Measurements from ENCODE around the gene ELOVL5.

DNA sequence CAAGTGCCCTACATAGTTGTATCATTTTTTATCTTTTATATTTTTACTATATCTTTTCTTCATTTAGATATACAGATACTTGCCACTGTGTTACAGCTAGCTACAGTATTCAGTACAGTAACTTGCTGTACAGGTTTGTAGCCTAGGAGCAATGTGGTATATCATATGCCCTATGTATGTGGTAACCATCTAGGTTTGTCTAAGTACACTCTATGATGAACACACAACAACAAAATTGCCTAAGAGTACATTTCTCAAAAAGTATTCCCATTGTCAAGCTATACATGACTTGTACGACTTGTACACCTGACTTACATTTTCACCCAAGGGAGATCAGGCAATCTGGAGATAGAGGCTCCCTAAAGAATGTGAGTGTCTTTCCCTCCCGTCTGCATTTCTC is 8.2 kb downstream of the ELOVL5 start:
- TF ChIP-seq SIN3A (IDR thresholded peaks at IDR 0.05; ENCODE audit: borderline replicate concordance, insufficient read depth, low read depth, low read length) (no peak), POLR2AphosphoS5 (IDR thresholded peaks at IDR 0.05; ENCODE audit: low read depth, low read length) (no peak)
- TF ChIP-seq, protein P1, sequence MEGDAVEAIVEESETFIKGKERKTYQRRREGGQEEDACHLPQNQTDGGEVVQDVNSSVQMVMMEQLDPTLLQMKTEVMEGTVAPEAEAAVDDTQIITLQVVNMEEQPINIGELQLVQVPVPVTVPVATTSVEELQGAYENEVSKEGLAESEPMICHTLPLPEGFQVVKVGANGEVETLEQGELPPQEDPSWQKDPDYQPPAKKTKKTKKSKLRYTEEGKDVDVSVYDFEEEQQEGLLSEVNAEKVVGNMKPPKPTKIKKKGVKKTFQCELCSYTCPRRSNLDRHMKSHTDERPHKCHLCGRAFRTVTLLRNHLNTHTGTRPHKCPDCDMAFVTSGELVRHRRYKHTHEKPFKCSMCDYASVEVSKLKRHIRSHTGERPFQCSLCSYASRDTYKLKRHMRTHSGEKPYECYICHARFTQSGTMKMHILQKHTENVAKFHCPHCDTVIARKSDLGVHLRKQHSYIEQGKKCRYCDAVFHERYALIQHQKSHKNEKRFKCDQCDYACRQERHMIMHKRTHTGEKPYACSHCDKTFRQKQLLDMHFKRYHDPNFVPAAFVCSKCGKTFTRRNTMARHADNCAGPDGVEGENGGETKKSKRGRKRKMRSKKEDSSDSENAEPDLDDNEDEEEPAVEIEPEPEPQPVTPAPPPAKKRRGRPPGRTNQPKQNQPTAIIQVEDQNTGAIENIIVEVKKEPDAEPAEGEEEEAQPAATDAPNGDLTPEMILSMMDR (IDR thresholded peaks at IDR 0.05): no peak
